ENCODE data around the gene SKI.
"Not testable (repeated sequence)": the region's sequence is repeated elsewhere in the genome, so short reads cannot be mapped to it uniquely, and the experiment has no call there.

Gene SKI

DNA sequence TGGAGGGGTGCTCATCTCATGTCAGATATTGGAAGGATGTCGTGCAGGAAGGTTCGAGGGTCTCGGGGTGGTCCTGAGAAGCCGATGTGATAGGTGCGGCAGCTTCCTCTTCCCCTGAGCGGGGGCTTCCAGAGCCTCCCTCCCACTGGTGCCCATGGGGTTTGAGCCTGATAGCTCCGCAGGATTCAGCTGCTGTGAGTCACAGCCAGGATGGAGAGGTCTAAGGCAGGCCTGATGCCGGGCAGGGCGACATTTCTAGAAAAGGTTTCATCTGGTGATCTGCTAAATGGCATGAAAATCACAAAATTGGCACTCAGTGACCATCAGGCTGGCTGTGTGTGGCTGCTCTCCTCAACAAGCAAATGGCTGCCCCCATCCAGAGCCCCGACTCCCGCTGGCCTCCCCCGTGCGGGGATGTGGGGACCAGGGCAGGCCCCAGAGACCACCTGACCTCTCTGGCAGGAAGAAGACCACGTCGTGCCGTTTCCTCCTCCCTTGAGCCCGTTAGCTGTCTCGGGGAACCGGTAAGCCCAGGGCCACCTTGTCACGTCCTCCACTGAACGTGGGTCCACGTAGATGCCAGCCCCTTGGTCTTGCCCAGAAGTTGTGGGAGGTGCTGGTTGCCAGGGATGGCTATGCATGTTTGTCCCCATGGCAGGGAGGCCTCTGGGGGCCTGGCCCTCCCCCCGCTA, 66.1 kb downstream of the SKI start:
- Histone ChIP-seq H3K9me3 (no peaks in the 10 kb centered on the region), H3K4me1 (ENCODE audit: control insufficient read depth in 1 of 2, insufficient read depth in 1 of 2, low read depth in 1 of 2, low read length in 1 of 2) (peaks cover 23 to 30% of the 10 kb centered on the region in 2 experiments), H3K36me3 (no peaks in the 10 kb centered on the region), H3K4me3 (ENCODE audit: low read depth in 1 of 2, low read length in 1 of 2) (no peak overlapping the region), H3K27ac (no peak overlapping the region), H3K27me3 (peaks cover 83% of the 10 kb centered on the region)
- TF ChIP-seq, protein P1, sequence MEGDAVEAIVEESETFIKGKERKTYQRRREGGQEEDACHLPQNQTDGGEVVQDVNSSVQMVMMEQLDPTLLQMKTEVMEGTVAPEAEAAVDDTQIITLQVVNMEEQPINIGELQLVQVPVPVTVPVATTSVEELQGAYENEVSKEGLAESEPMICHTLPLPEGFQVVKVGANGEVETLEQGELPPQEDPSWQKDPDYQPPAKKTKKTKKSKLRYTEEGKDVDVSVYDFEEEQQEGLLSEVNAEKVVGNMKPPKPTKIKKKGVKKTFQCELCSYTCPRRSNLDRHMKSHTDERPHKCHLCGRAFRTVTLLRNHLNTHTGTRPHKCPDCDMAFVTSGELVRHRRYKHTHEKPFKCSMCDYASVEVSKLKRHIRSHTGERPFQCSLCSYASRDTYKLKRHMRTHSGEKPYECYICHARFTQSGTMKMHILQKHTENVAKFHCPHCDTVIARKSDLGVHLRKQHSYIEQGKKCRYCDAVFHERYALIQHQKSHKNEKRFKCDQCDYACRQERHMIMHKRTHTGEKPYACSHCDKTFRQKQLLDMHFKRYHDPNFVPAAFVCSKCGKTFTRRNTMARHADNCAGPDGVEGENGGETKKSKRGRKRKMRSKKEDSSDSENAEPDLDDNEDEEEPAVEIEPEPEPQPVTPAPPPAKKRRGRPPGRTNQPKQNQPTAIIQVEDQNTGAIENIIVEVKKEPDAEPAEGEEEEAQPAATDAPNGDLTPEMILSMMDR (IDR thresholded peaks at IDR 0.05) = no peak

DNA sequence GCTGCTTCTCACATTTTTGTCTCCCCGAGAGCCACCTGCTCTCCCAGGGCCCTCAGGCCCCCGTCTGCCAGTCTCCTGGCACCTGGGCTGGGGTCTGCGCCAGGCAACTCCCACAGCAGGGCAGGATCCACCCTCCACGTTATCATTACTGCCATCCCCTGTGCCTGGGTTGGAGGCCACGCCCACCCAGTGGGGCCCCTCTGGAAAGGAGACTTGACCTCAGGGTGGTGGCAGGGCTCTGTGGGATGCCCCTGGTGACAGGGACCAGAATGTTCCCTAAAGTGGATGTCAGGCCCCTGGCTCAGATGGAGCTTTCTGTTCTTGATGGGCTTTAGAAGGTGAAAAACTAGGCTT, 66.6 kb downstream of the SKI start:
- Histone ChIP-seq H3K4me3 (ENCODE audit: low read depth in 1 of 2, low read length in 1 of 2) (no peak overlapping the region), H3K27me3 (peaks cover 83% of the 10 kb centered on the region), H3K9me3 (no peaks in the 10 kb centered on the region), H3K4me1 (ENCODE audit: control insufficient read depth in 1 of 2, insufficient read depth in 1 of 2, low read depth in 1 of 2, low read length in 1 of 2) (peaks cover 21 to 27% of the 10 kb centered on the region in 2 experiments), H3K36me3 (no peaks in the 10 kb centered on the region), H3K27ac (no peak overlapping the region)
- TF ChIP-seq, protein P1 (IDR thresholded peaks at IDR 0.05) = no peak

DNA sequence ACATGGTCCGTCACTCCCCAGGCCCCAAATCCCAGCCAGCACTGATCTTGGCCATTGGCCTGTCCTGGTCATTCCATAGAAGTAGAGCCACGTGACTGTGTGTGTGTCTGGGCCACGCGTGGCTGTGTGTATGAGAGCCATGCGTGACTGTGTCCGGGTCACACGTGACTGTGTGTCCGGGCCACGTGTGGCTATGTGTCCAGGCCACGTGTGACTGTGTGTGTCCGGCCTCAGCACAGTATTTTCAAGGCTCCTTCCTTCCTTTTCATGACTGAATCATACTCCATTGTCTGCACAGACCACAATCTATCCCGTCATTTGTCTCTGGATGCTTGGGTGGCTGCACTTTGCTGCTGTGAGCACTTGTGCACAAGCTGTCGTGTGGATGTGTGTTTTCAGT, 67.4 kb downstream of the SKI start:
- H3K36me3 ChIP-seq = no peaks in the 10 kb centered on the region
- TF ChIP-seq, protein P1 (IDR thresholded peaks at IDR 0.05) = no peak
- no peak overlapping the region for H3K4me3 ChIP-seq (ENCODE audit: low read depth in 1 of 2, low read length in 1 of 2)
- no peaks in the 10 kb centered on the region for H3K9me3 ChIP-seq
- H3K27me3 ChIP-seq = peaks cover 86% of the 10 kb centered on the region
- peaks cover 14 to 27% of the 10 kb centered on the region in 2 experiments for H3K4me1 ChIP-seq (ENCODE audit: control insufficient read depth in 1 of 2, insufficient read depth in 1 of 2, low read depth in 1 of 2, low read length in 1 of 2)
- H3K27ac ChIP-seq = no peak overlapping the region

DNA sequence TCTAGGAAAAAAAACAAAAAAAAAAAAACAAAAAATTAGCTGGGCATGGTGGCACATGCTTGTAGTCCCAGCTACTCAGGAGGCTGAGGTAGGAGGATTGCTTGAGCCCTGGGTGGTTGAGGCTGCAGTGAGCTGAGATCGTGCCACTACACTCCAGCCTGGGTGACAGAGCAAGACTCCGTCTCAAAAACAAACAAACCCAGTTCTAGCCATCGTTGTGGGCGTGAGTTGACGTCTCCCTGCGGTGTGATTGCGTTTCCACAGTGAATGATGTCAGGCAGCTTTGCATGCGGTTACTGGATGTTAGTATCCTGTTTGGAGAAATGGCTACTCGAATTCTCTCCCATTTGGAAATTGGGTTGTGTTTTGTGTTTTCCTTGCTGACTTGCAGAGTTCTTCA, 68.1 kb downstream of the SKI start:
- H3K4me3 ChIP-seq (ENCODE audit: low read depth in 1 of 2, low read length in 1 of 2); H3K27ac ChIP-seq; H3K36me3 ChIP-seq; H3K9me3 ChIP-seq: not testable (repeated sequence)
- peaks cover 93% of the 10 kb centered on the region for H3K27me3 ChIP-seq
- peaks cover 14 to 27% of the 10 kb centered on the region in 2 experiments for H3K4me1 ChIP-seq (ENCODE audit: control insufficient read depth in 1 of 2, insufficient read depth in 1 of 2, low read depth in 1 of 2, low read length in 1 of 2)

DNA sequence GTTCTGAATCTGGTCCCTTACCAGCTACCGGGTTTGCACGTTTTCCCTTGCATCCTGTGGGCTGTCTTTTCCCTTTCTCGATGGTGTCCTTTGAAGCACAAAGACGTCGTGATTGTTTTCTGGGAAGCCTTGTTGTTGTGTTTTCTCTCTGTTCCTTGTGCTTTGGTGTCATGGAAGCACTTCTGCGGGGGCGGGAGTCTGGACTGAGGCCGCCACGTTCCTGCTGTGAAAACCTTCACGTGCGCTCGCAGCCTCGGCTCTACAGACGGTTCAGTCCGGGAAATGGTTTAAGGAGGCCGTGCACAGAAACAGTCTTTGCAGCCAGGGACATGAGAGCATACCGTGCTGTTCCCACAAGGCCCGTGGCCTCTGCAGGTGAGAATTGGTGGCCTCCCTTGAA, 68.5 kb downstream of the SKI start:
- H3K4me3 ChIP-seq (ENCODE audit: low read depth in 1 of 2, low read length in 1 of 2) = no peak overlapping the region
- peaks cover 95% of the 10 kb centered on the region for H3K27me3 ChIP-seq
- peaks cover 11 to 26% of the 10 kb centered on the region in 2 experiments for H3K4me1 ChIP-seq (ENCODE audit: control insufficient read depth in 1 of 2, insufficient read depth in 1 of 2, low read depth in 1 of 2, low read length in 1 of 2)
- no peak overlapping the region for H3K27ac ChIP-seq
- H3K36me3 ChIP-seq = no peaks in the 10 kb centered on the region
- no peaks in the 10 kb centered on the region for H3K9me3 ChIP-seq
- TF ChIP-seq, protein P1 (IDR thresholded peaks at IDR 0.05) = no peak

DNA sequence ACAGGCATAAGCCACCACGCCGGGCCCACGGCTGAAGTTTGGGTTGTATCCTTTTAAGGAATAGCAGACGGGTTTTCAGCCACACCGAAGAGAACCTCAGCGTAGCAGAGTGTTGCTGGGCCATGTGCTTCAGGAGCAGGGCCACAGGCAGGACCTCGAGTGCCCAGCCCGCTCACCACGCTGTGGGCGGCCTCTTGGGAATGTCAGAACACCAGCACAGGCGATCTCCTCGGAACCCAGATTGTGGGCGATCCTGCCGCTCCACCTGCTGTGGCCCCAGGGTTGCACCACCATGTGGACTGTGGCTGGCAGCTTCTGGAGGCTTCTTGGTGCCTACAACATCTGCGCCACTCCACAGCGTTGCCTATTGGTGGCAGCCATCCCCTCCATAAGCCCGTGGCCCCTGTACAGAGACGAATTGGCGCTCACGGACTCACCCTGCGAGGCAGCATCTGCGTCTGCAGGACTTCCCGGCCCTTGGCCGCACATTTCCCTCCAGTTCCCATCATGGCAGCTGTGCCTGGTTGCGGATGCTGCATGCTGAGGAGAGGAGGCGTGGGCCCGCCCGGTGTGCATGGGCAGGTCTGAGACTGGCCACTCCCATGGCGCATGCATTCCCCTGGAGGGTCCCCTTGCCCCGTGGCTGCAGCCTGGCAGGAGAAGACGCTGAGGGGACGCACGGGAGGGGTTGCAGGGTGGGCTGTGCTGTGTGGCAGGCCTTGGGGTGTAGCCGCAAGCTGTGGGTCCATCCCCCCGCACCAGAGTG, 69.3 kb downstream of the SKI start:
- H3K36me3 ChIP-seq = no peaks in the 10 kb centered on the region
- H3K4me1 ChIP-seq (ENCODE audit: control insufficient read depth in 1 of 2, insufficient read depth in 1 of 2, low read depth in 1 of 2, low read length in 1 of 2) = peaks cover 9 to 18% of the 10 kb centered on the region in 2 experiments
- TF ChIP-seq, protein P1 (IDR thresholded peaks at IDR 0.05) = no peak
- no peak overlapping the region for H3K27ac ChIP-seq
- peaks cover 95% of the 10 kb centered on the region for H3K27me3 ChIP-seq
- no peak overlapping the region for H3K4me3 ChIP-seq (ENCODE audit: low read depth in 1 of 2, low read length in 1 of 2)
- H3K9me3 ChIP-seq = no peaks in the 10 kb centered on the region

Measured in neutrophil (primary cell).